Endothelial cell of umbilical vein (primary cell): Measurements from ENCODE around the gene ZNF512.

Experiments used
- EZH2 ChIP-seq: IDR thresholded peaks from 2 replicates; pipeline ENCODE4 v1.6.1; 2012; ENCODE audit warnings: borderline replicate concordance, low read depth, mild to moderate bottlenecking, moderate library complexity, low read length, inconsistent platforms; ENCODE audit not compliant: severe bottlenecking
- FOS ChIP-seq: IDR thresholded peaks from 2 replicates; pipeline ENCODE4 v1.6.1; 2011; ENCODE audit warnings: mild to moderate bottlenecking, low read length, moderate library complexity, borderline replicate concordance; ENCODE audit not compliant: insufficient read depth
- GATA2 ChIP-seq: IDR thresholded peaks from 2 replicates; pipeline ENCODE4 v1.7.0; 2011; ENCODE audit warnings: low read depth, mild to moderate bottlenecking, moderate library complexity, mixed read lengths, low read length; ENCODE audit not compliant: insufficient read length, insufficient read depth
- MYC ChIP-seq: IDR thresholded peaks from one replicate; pipeline ENCODE4 v1.6.1; 2011; ENCODE audit warnings: mild to moderate bottlenecking, low read depth, low read length
- POLR2A ChIP-seq: IDR thresholded peaks from 2 replicates; pipeline ENCODE4 v1.6.1; 2012; ENCODE audit warnings: low read depth, mild to moderate bottlenecking, control low read depth, low read length
- TF ChIP-seq, protein P1 (sequence below), 2 donors: IDR thresholded peaks; 1 replicate in 1 of 2; 2 replicates in 1 of 2; pipeline ENCODE4 v1.5.1; 2011; ENCODE audit warnings: low read length in 2 of 2, mild to moderate bottlenecking in 2 of 2, moderate library complexity in 2 of 2, control low read depth in 1 of 2, inconsistent platforms in 1 of 2, low read depth in 1 of 2; ENCODE audit not compliant: insufficient read depth in 1 of 2; ENCODE audit errors: extremely low read depth in 1 of 2

DNA sequence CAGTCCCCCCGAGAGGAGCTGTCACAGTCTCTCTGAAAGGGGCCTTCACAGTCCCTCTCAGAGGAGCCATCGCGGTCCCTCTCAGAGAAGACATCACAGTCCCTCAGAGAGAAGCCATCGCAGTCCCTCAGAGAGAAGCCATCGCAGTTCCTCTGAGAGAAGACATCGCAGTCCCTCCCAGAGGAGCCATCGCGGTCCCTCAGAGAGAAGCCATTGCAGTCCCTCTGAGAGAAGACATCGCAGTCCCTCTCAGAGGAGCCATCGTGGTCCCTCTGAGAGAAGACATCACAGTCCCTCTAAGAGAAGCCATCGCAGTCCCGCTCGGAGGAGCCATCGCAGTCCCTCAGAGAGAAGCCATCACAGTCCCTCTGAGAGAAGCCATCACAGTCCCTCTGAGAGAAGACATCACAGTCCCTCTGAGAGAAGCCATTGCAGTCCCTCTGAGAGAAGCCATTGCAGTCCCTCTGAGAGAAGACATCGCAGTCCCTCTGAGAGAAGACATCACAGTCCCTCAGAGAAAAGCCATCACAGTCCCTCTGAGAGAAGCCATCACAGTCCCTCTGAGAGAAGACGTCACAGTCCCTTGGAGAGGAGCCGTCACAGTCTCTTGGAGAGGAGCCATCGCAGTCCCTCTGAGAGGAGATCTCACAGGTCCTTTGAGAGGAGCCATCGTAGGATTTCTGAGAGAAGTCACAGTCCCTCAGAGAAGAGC, 1.3 kb upstream of the ZNF512 start:
- TF ChIP-seq, protein P1, sequence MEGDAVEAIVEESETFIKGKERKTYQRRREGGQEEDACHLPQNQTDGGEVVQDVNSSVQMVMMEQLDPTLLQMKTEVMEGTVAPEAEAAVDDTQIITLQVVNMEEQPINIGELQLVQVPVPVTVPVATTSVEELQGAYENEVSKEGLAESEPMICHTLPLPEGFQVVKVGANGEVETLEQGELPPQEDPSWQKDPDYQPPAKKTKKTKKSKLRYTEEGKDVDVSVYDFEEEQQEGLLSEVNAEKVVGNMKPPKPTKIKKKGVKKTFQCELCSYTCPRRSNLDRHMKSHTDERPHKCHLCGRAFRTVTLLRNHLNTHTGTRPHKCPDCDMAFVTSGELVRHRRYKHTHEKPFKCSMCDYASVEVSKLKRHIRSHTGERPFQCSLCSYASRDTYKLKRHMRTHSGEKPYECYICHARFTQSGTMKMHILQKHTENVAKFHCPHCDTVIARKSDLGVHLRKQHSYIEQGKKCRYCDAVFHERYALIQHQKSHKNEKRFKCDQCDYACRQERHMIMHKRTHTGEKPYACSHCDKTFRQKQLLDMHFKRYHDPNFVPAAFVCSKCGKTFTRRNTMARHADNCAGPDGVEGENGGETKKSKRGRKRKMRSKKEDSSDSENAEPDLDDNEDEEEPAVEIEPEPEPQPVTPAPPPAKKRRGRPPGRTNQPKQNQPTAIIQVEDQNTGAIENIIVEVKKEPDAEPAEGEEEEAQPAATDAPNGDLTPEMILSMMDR (IDR thresholded peaks at IDR 0.05; ENCODE audit: extremely low read depth in 1 of 2, insufficient read depth in 1 of 2, low read depth in 1 of 2, low read length in 2 of 2), result no peak
- TF ChIP-seq POLR2A, result no peak
- no peak for TF ChIP-seq GATA2
- TF ChIP-seq EZH2, result no peak
- TF ChIP-seq MYC, result no peak
- no peak for TF ChIP-seq FOS
